ENCODE data around the gene ITPR1. TPM values are rescaled to one million over a fixed set of nuclear protein-coding genes. Genes with fewer than 3 reads are reported as not detected.

Gene ITPR1
- total and polyA plus RNA-seq, 2 of the 4 experiments (the other 2 are of a cell fraction) = 1.8 to 5.7 TPM

DNA sequence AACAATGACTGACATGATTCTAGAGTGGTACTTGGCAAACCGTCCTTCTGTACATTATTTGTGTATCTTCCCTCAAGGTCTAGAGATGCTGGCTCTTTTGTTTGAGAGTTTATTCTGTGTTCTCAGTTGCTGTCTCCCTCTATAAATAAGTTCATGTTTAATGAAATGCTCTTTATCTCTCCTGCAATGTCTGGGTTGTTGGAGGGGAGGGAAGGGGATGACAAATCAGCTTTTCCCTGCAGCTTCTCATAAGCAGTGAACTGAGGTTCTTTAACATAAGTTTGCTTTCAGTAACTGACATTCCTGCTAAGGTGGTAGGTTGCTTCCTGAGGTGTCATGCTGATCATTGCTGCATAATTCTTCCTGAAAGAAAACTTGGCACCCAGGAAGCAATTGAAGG lies 21.8 kb downstream of the ITPR1 start:
- Histone ChIP-seq H3K56ac (ENCODE audit: extremely low read depth, insufficient read depth, low read length) (no peak overlapping the region), H3K23ac (ENCODE audit: low read depth, low read length) (no peak overlapping the region), H2BK120ac (ENCODE audit: low read depth, low read length) (no peak overlapping the region), H3K9me3 (ENCODE audit: control insufficient read depth, insufficient read depth, low read length) (no peaks in the 10 kb centered on the region), H2BK20ac (ENCODE audit: low read depth, low read length) (no peak overlapping the region), H4K91ac (ENCODE audit: insufficient read depth, low read depth, low read length) (no peak overlapping the region), H3K27ac (ENCODE audit: insufficient read depth, low read length) (no peak overlapping the region), H4K20me1 (ENCODE audit: insufficient read depth, low read length) (no peaks in the 10 kb centered on the region), H2BK15ac (ENCODE audit: low read depth, low read length) (no peak overlapping the region), H2BK5ac (ENCODE audit: low read depth, low read length, poor library complexity, severe bottlenecking) (no peak overlapping the region), H4K8ac (ENCODE audit: low read depth in 2 of 2, low read length in 2 of 2) (no peak overlapping the region), H2AK9ac (replicated peaks; ENCODE audit: low read depth, low read length, poor library complexity) (no peak overlapping the region), H3K9ac (ENCODE audit: low read depth, low read length) (no peak overlapping the region), H2AFZ (replicated peaks; ENCODE audit: low read length, poor library complexity) (no peak overlapping the region), H3K14ac (replicated peaks; ENCODE audit: low read depth, low read length) (no peak overlapping the region), H3K4me3 (ENCODE audit: insufficient read depth, low read depth, low read length) (no peak overlapping the region), H4K5ac (ENCODE audit: low read depth, low read length) (no peak overlapping the region), H3K4me1 (ENCODE audit: control insufficient read depth, insufficient read depth, low read length) (no peaks in the 10 kb centered on the region), H3K36me3 (ENCODE audit: control insufficient read depth, insufficient read depth, low read length) (no peaks in the 10 kb centered on the region), H3K27me3 (ENCODE audit: control insufficient read depth, insufficient read depth, low read length) (no peaks in the 10 kb centered on the region), H3K4me2 (ENCODE audit: low read depth, low read length) (no peak overlapping the region), H3K79me1 (ENCODE audit: low read depth in 1 of 2, low read length in 2 of 2) (no peaks in the 10 kb centered on the region), H3K4ac (ENCODE audit: low read depth, low read length) (no peak overlapping the region), H2AK5ac (ENCODE audit: low read depth, low read length) (no peak overlapping the region), H3K18ac (ENCODE audit: low read depth, low read length) (no peak overlapping the region), H3K9me1 (ENCODE audit: insufficient read depth, low read length) (no peaks in the 10 kb centered on the region)
- ChIA-PET POLR2A (ENCODE audit: unreplicated experiment) (no interaction called here), CTCF (no interaction called here)
- TF ChIP-seq MAZ (IDR thresholded peaks at IDR 0.05; ENCODE audit: borderline replicate concordance, low read depth, low read length) = no peak
- TF ChIP-seq SMC3 (IDR thresholded peaks at IDR 0.05; ENCODE audit: low read depth, low read length) = no peak
- TF ChIP-seq RFX5 (IDR thresholded peaks at IDR 0.05; ENCODE audit: low read depth, low read length) = no peak
- no peak for TF ChIP-seq POLR2A (IDR thresholded peaks at IDR 0.05; ENCODE audit: low read depth, low read length)
- TF ChIP-seq MAFK (IDR thresholded peaks at IDR 0.05; ENCODE audit: low read depth, low read length) = no peak
- ATAC-seq (ENCODE audit: low read depth) = no peak
- intact Hi-C loops (cut with micrococcal nuclease) = no loop called here
- dilution Hi-C loops (cut with HindIII; ENCODE audit: low sequenced_read_pairs, unreplicated experiment) = no loop called here
- in situ Hi-C loops (cut with MboI; ENCODE audit: low sequenced_read_pairs) = no loop called here
- no TSS peak for BruUV-seq (replicated peaks)
- WGBS, 2 experiments (ENCODE audit: extremely low coverage in 2 of 2, insufficient read length in 1 of 2) = no CpG with 5 or more reads among the region's 1 CpG
- DNase-seq = no peak
